NCI-H748 (cell line): Measurements from ENCODE around the gene TRIM54.
"Not testable (repeated sequence)": the region's sequence is repeated elsewhere in the genome, so short reads cannot be mapped to it uniquely, and the experiment has no call there.

Source experiments
- DNase-seq: peaks from one replicate; lab custom pipeline; 2025; ENCODE audit not compliant: unreplicated experiment; lab: John Stamatoyannopoulos, UW

The TRIM54 gene

DNA sequence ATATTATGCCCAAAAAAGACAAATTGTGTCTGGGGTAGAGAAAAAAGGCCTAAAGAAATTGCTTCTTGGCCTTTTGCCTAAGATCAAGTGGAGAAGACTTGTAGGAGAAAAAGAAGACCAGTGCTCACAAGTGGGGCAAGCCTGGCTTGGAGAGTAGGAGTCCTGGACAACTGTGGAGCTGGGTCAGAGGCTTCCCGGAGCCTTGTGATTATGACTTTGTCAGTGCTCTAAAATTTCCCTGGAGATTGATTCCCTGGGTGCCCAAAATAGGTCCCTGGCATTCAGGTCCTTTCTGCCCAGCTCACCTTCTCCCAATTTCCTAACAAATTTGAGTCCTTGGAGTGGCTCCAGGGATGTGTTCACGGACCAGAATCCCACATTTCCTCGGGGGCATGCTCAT, 787 bp upstream of the TRIM54 start:
- no peak for DNase-seq

DNA sequence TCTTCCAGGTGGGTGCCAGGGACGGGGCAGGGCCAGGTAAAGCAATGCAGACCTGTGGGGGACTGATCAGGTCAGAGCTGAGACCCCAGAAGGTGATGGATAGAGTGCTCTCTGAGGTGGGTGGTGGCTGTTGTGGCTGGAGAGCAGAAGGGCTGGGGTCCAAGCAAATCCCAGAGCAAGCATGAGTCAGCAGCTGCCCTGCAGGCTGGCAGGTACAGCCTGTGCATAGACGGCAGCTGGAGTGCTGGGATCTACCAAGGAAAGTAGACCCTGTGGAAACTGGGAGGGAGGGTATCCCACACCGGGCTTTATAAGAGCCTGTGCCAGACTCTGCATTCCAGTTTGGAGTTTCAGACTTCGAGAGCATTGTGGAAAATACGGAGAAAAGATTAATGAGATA, 663 bp downstream of the TRIM54 start:
- DNase-seq = no peak

- no peak for DNase-seq
Measured at GRCh38 chr2:27284996-27285395, 2.8 kb downstream of the TRIM54 start.

DNA sequence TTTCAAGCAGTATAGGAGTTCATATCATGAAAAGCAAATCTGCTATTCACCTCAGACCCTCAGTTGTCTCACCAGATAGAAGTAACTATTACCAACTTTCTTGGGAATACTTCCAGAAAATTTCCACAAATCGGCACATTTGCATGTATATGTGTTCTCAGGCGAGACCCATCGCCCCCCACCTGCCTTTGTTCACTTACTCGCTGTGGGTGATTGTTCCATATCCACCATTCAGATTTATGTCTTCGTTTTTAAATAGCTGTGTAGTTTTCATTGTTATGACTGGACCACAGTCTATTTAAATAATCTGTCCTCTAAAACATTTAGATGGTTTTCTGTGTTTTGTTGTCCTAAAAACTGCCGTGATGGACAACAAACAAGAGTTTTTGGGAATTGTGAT, 3.3 kb downstream of the TRIM54 start:
- no peak for DNase-seq

DNA sequence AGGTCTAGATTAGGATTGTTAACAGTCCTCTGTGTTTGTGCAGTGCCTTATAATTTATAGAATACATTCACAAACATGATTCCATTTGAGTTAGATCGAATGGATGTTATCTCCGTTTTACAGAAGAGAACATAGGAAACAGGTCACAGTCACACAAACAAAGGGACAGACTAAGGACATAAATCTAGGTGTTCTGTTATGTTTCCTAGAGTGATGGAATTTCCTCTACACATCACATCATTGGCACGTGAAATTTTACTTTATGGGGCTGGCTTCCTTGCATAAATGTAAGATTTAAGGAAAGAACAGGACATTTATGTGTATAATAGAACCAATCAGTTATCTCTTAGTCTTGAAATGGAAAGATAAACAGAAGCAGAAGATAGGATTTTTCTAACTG, 6.4 kb downstream of the TRIM54 start:
- no peak for DNase-seq

DNA sequence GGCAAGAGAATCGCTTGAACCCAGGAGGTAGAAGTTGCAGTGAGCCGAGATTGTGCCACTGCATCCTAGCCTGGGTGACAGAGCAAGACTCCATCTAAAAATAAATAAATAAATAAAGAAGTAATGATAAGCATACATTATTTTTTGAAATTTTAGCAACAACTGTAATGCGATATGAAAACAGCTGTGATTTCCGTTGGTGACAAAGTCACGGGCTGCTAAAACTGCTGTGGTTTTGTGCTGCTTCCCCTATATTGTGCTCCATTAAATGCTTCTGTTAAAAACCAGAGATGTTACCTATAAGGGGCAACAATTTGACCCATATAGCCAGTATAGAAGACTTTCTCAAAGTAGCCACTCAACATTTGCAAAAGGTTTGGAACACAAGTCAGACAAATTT, 8.3 kb downstream of the TRIM54 start:
- DNase-seq = no peak

DNA sequence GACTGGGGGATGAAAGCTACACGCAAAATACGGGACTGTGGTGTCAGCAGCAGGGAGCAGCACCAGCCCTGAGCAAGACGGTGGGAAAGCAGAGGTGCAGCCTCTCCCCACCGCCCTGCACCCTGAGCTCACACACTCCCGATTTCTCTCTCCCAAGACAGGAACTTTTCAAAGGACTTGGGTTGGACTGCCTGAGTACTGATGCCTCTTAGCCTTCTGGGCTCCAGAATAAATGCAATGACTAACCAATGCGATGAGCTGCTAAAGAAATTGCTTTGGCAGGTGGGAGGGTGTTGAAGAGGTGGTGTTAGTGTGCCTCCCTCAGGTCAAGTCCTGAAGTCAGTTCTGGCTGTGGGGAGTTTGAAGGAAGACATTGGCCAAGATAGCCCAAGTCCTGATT, 9.6 kb downstream of the TRIM54 start:
- no peak for DNase-seq

DNA sequence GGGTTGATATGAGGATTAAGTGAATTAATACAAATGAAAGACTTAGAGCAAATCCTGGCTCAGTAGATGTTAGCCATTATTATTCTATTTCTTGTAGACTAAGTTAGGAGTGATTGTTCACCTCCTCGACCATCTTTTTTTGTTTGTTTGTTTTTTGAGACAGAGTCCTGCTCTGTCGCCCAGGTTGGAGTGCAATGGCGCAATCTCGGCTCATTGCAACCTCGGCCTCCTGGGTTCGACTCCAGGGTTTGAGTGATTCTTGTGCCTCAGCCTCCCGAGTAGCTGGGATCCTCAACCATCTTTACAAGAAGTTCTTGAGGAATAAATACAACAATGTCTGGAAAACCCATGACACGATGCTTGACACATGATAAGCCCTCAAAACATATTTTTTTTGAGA, 12.7 kb downstream of the TRIM54 start:
- no peak for DNase-seq

GRCh38 chr2:27296481-27296880, 14.3 kb downstream of the TRIM54 start:
- no peak for DNase-seq

GRCh38 chr2:27297195-27297594, 15.0 kb downstream of the TRIM54 start:
- DNase-seq = no peak

DNA sequence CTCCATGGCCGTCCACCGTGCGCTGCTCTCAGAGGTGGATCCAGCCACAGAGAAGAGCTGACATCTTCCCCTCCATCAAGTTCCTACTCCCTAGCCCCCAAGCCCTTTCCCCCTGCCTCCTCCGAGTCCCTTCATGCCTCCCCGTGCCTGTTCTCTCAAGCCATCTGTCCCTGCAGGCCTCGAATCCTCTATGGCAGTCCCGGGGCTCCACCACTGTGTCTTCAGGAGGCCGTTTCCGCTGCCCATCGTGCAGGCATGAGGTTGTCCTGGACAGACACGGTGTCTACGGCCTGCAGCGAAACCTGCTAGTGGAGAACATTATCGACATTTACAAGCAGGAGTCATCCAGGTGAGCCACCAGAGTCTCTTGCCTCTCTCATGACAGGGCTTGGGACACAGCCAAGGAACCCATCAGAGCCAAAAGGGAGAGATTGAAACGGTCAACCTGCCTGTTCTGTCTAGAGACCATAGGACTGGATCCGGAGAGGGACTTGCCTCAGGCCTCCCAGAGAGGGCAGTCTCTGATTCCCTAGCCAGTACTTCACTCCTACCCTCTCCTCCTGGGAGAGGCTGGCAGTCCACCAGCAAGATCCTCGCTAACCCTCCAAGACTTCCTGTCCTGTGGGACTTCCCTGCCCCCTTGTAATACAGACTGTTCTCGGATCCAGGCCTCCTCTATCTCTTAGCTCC, 16.3 kb downstream of the TRIM54 start:
- DNase-seq = no peak

DNA sequence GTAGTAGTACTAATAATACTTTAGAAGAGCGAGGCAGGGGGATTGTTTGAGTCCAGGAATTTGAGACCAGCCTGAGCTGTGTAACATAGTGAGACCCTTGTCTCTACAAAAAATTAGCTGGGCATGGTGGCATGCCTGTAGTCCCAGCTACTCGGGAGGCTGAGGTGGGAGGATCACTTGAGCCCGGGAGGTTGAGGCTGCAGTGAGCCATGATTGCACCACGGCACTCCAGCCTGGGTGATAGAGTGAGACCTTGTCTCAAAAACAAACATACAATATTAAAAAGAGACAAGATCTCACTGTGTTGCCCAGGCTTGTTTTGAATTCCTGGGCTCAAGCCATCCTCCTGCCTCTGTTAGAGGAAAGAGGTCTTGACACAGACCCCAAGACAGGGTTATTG, 18.4 kb downstream of the TRIM54 start:
- DNase-seq = not testable (repeated sequence)

GRCh38 chr2:27303093-27304025, 21.1 kb downstream of the TRIM54 start:
- peak; percentile 83 for DNase-seq

DNA sequence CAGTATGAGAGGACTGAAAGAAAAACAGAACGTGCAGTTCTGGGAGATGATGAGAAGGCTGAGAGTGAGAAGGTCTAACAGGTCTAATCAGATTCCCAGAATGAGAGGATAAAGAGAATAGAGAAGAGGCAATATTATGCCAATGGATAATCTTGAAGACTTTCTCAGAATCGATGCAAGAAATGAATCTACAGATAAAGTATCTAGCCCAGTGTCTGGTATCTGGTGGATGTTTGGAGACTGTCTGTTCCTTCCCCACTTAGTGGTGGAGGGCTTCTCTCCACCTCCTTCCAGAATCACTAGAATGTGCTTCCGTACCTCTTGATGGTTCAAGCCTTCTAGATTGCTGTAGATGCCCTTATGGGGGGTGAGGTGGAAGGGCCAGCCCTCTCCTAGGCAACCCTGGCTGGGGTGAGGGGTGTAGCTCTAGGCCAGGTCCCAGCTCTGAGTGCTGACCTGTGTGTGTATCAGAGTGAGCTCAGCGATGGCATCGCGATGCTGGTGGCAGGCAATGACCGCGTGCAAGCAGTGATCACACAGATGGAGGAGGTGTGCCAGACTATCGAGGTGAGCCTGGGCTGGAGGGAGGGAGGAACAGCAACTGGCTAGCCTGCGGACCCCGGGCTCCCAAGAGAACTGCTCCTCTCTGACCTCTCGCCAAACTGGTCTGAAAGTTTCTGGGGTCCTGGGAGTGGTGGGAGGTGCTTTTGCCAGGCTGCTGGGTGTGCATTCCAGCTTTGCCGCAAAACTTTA, 22.4 kb downstream of the TRIM54 start:
- no peak for DNase-seq

DNA sequence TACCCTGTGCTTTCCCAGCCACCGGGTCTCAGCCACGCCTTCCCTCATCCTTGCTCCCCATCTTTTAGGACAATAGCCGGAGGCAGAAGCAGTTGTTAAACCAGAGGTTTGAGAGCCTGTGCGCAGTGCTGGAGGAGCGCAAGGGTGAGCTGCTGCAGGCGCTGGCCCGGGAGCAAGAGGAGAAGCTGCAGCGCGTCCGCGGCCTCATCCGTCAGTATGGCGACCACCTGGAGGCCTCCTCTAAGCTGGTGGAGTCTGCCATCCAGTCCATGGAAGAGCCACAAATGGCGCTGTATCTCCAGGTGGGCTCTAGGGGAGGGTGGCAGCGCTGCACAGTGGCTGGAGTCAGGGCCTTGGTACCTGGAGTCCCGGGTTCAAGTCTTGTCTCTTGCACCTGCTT, 23.3 kb downstream of the TRIM54 start:
- no peak for DNase-seq

- DNase-seq = no peak
Measured at GRCh38 chr2:27306136-27306535, 23.9 kb downstream of the TRIM54 start.

DNA sequence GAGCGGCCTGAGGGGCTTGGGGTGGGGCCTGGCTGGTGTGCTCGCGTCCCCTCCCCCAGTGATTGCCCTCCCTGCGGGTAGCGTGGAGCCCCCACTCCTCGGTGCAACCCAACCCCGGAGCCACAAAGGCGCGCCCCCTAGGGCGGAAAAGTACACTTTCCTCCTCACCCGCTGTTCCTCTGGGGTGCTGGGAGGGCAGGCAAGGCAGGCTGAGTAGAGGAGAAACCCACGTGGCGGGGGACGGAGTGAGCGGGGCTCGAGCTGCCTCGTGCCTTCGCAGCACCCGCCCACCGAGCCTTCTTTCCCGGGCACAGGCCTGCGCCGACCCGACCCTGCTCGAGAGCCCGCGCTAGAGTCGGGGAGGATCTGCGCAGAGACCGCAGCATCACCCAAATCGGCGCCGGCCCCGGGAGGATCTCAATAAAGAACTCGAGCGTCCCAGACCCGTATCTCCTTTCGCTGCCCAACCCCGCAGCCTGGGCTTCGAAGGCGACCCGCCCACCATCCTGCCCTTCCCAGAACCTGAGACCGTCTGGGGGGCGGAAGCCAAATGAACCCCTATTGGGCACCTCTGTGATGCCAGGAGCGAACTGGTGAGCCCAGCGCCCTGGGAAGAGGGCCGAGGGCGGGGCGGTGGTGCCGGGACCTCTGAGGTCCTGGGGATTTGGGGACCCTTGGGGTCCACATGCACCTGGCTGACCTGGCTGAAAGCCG, 24.5 kb downstream of the TRIM54 start:
- peak; percentile 38 for DNase-seq

DNA sequence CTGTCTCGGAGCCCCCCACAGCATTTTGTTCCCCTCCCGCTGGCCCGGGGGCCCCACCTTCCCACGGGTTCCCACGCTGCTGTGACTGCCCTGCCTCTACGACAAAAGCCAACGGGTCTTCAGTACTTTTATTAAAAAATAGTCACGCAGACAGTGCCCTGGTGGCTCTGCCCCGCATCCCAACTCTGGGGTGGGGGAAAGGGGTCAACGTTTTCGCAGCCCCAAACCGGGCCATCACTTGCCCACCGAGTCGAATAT, 25.0 kb downstream of the TRIM54 start:
- no peak for DNase-seq

GRCh38 chr2:27307545-27308358, 25.5 kb downstream of the TRIM54 start:
- DNase-seq = peak; percentile 29

DNA sequence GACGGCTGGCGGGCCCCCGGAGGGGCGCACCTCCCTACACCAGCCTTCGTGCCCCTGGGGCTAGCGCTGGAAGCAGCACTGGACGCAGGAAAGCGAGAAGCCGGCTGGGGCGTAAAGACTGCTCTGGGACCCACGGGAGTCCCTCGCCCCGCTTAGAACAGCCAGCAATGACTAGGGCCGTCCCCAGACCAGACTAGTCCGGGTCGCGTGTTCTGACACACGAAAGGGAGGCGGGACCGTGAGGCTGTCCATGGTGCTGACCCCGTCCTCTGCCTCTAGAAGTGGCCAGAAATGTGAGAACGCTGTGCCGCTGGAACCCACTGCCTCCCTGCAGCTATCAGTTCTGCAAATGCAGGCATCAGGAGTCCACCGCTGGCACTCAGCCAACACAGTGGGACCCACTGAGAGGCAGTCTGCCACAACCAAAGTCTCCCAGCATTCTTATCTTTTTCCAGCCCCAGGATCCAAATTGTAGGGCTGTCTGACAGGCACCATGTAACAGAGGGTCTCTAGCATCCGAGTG, 26.2 kb downstream of the TRIM54 start, which contains the start of gene UCN:
Gene UCN (minus strand): TSS at position 87 of the 523 bp plus-strand sequence. CDS start 550 bp downstream, outside the sequence.
- DNase-seq = peak; percentile 64
